Esophagus (tissue), 2 donors: ENCODE results near the gene KCNQ5. TPM values are rescaled to one million over a fixed set of nuclear protein-coding genes. Genes with fewer than 3 reads are reported as not detected.

Experiments used
- H3K27ac ChIP-seq, 2 donors: one replicate each; pipeline ENCODE4 v1.5.1; 2013; ENCODE audit warnings: low read depth in 2 of 2, mild to moderate bottlenecking in 2 of 2, inconsistent platforms in 1 of 2, low read length in 1 of 2, moderate library complexity in 1 of 2
- H3K27me3 ChIP-seq, 2 donors: one replicate each; pipeline ENCODE4 v1.6.1; 2013; ENCODE audit warnings: low read length in 2 of 2, control low read depth in 1 of 2, mild to moderate bottlenecking in 1 of 2; ENCODE audit not compliant: insufficient read depth in 2 of 2, control insufficient read depth in 1 of 2
- H3K36me3 ChIP-seq, 2 donors: one replicate each; pipeline ENCODE4 v1.6.1; 2013; ENCODE audit warnings: low read length in 1 of 2; ENCODE audit not compliant: control insufficient read depth in 2 of 2, insufficient read depth in 2 of 2
- H3K4me1 ChIP-seq, 2 donors: one replicate each; pipeline ENCODE4 v1.6.1; 2013; ENCODE audit warnings: low read length in 1 of 2; ENCODE audit not compliant: control insufficient read depth in 2 of 2, insufficient read depth in 2 of 2
- H3K4me3 ChIP-seq, 2 donors: one replicate each; pipeline ENCODE4 v1.5.1; 2013; ENCODE audit warnings: low read length in 2 of 2, mild to moderate bottlenecking in 2 of 2, low read depth in 1 of 2, moderate library complexity in 1 of 2
- H3K9me3 ChIP-seq, 2 donors: one replicate each; pipeline ENCODE4 v1.6.1; 2013; ENCODE audit warnings: mild to moderate bottlenecking in 2 of 2, low read depth in 1 of 2, low read length in 1 of 2, moderate library complexity in 1 of 2; ENCODE audit not compliant: control insufficient read depth in 2 of 2, insufficient read depth in 1 of 2
- WGBS, 2 donors: extraction: QIAGEN DNeasy Blood & Tissue Kit; methylation state at CpG; one replicate each; pipeline ENCODE4 v1.1.7; 2013; 5-methylcytosine and 5-hydroxymethylcytosine counted together
- polyA plus RNA-seq, 2 donors: library from polyadenylated mRNA; stranded (reverse); fragments of 200-250 nt; gene quantifications; one replicate each; pipeline ENCODE4 v1.2.3, GENCODE V29; 2013
- donor health status: healthy with polysubstance abuse.
- donor health status: Bipolar disorder and iron deficiency.

The KCNQ5 gene
- polyA plus RNA-seq, 2 donors = 0.18 to 0.22 TPM

GRCh38 chr6:72699159-72699558 is 77.3 kb downstream of the KCNQ5 start:
- Histone ChIP-seq H3K4me3 (no peak overlapping the region), H3K9me3 (no peaks in the 10 kb centered on the region), H3K36me3 (no peaks in the 10 kb centered on the region), H3K4me1 (no peaks in the 10 kb centered on the region), H3K27ac (no peak overlapping the region), H3K27me3 (no peaks in the 10 kb centered on the region)
- 63 to 69% methylated on average over 1 of the region's 1 CpG for WGBS, 2 donors

GRCh38 chr6:72702421-72702820 is 80.6 kb downstream of the KCNQ5 start:
- no peaks in the 10 kb centered on the region for H3K4me1 ChIP-seq
- H3K9me3 ChIP-seq = no peaks in the 10 kb centered on the region
- no peaks in the 10 kb centered on the region for H3K27me3 ChIP-seq
- no peak overlapping the region for H3K27ac ChIP-seq
- no peaks in the 10 kb centered on the region for H3K36me3 ChIP-seq
- 81 to 87% methylated on average over 3 of the region's 3 CpGs for WGBS, 2 donors
- H3K4me3 ChIP-seq = no peak overlapping the region

DNA sequence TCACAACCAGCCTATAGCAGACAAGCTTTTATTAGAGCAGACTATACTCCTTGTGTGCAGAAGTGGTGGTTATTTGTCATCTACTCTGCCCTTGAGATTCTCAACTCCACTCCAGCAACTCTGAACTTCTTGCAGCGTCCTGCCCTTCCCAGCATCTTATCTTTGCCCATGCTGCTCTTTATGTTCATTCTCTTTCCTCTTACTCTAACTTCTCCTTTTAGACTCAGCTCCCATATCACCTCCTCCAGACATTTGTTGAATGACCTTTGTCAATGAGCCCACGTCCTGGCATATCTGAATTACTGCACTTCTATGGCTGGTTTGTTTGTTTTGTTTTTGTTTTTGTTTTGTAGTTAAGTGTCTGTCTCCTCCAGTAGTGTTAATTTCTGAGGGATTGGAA is 81.2 kb downstream of the KCNQ5 start:
- no peaks in the 10 kb centered on the region for H3K9me3 ChIP-seq
- WGBS, 2 donors = 60 to 69% methylated on average over 2 of the region's 2 CpGs
- no peak overlapping the region for H3K27ac ChIP-seq
- H3K36me3 ChIP-seq = no peaks in the 10 kb centered on the region
- no peak overlapping the region for H3K4me3 ChIP-seq
- H3K4me1 ChIP-seq = no peaks in the 10 kb centered on the region
- H3K27me3 ChIP-seq = no peaks in the 10 kb centered on the region

GRCh38 chr6:72704979-72705378 is 83.1 kb downstream of the KCNQ5 start:
- WGBS, 2 donors = 88% methylated on average over 4 of the region's 4 CpGs
- H3K9me3 ChIP-seq = no peaks in the 10 kb centered on the region
- H3K4me3 ChIP-seq = no peak overlapping the region
- no peaks in the 10 kb centered on the region for H3K27me3 ChIP-seq
- H3K36me3 ChIP-seq = no peaks in the 10 kb centered on the region
- no peak overlapping the region for H3K27ac ChIP-seq
- H3K4me1 ChIP-seq = no peaks in the 10 kb centered on the region

GRCh38 chr6:72709431-72709830 is 87.6 kb downstream of the KCNQ5 start:
- H3K36me3 ChIP-seq = no peaks in the 10 kb centered on the region
- H3K4me3 ChIP-seq = no peak overlapping the region
- no peaks in the 10 kb centered on the region for H3K27me3 ChIP-seq
- no peaks in the 10 kb centered on the region for H3K9me3 ChIP-seq
- 71 to 87% methylated on average over 1 of the region's 1 CpG for WGBS, 2 donors
- no peaks in the 10 kb centered on the region for H3K4me1 ChIP-seq
- no peak overlapping the region for H3K27ac ChIP-seq

DNA sequence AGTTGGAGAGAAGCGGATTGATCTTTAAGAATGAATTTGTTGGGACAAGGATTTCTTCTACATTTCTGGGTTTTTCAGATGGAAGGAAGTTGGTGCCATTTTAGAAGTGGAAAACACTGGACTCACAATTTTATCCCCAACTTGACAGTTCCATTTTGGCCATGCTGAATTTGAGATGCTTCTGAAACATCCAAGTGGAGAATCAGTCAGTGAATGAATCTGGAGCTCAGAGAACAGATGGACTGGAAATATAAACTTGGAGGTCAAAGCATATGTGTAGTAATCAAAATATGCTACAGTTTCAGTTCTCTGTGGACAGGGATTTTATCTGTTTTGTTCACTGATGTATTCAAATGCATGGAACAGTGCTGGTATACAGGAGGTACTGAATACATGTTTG is 89.9 kb downstream of the KCNQ5 start:
- Histone ChIP-seq H3K36me3 (no peaks in the 10 kb centered on the region), H3K9me3 (no peaks in the 10 kb centered on the region), H3K27ac (no peak overlapping the region), H3K27me3 (no peaks in the 10 kb centered on the region), H3K4me1 (no peaks in the 10 kb centered on the region), H3K4me3 (no peak overlapping the region)
- 99 to 100% methylated on average over 1 of the region's 1 CpG for WGBS, 2 donors

- no peak overlapping the region for H3K27ac ChIP-seq
- no peak overlapping the region for H3K4me3 ChIP-seq
- H3K27me3 ChIP-seq = no peaks in the 10 kb centered on the region
- no peaks in the 10 kb centered on the region for H3K4me1 ChIP-seq
- no peaks in the 10 kb centered on the region for H3K36me3 ChIP-seq
- no peaks in the 10 kb centered on the region for H3K9me3 ChIP-seq
- 81 to 83% methylated on average over 6 of the region's 6 CpGs for WGBS, 2 donors
Observed at GRCh38 chr6:72712910-72713309, 91.0 kb downstream of the KCNQ5 start.

DNA sequence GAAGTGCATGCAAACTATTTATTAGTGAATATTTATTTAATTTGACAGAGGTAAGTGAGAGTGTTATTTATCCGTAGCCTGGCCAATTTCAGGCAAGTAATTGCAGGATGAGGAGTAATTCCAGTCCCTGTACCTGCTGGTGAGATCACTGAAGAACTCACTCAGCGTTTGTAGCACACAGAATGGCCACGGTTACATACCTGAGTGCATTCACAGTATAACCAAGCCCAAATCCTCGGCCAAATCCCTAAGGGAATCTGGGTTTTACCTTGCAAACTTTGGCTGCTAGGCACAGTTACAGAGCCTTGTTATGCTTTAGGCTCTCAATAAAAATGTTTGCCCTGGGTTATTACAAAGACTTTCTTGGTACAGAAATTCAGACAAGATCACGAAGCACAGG is 93.3 kb downstream of the KCNQ5 start:
- H3K27me3 ChIP-seq = no peaks in the 10 kb centered on the region
- H3K36me3 ChIP-seq = no peaks in the 10 kb centered on the region
- 45 to 63% methylated on average over 5 of the region's 5 CpGs for WGBS, 2 donors
- no peak overlapping the region for H3K4me3 ChIP-seq
- no peaks in the 10 kb centered on the region for H3K4me1 ChIP-seq
- no peak overlapping the region for H3K27ac ChIP-seq
- H3K9me3 ChIP-seq = no peaks in the 10 kb centered on the region

GRCh38 chr6:72716916-72717315 is 95.1 kb downstream of the KCNQ5 start:
- no peaks in the 10 kb centered on the region for H3K36me3 ChIP-seq
- no peaks in the 10 kb centered on the region for H3K27me3 ChIP-seq
- H3K4me3 ChIP-seq = no peak overlapping the region
- H3K4me1 ChIP-seq = no peaks in the 10 kb centered on the region
- no peaks in the 10 kb centered on the region for H3K9me3 ChIP-seq
- H3K27ac ChIP-seq = no peak overlapping the region

DNA sequence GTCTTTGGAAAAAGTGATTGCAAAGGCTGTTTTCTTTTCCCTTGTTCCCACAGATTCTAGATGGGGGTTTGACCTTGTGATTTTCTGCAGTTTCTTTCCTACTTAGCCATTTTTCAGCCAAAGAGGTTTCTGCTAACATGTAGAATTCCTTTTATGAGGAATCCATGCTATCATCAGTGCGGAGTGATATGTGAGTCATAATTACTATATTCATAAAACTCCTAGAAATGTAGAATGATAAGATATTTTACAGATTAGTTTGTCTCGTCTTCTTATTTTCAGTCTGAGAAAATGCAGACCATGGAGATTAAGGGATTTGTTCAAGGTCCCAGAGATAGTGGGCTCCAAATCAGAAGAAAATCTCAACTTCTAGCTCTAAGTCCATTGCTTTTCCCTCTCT is 98.6 kb downstream of the KCNQ5 start:
- no peak overlapping the region for H3K4me3 ChIP-seq
- H3K4me1 ChIP-seq = no peaks in the 10 kb centered on the region
- no peaks in the 10 kb centered on the region for H3K36me3 ChIP-seq
- H3K27ac ChIP-seq = no peak overlapping the region
- WGBS, 2 donors = 83 to 92% methylated on average over 2 of the region's 2 CpGs
- no peaks in the 10 kb centered on the region for H3K9me3 ChIP-seq
- no peaks in the 10 kb centered on the region for H3K27me3 ChIP-seq
